NCI-H1417 treated with DMSO at 0.1 percent for 48 hours (cell line): ENCODE data around the gene SPATA3.

Experiments
- DNase-seq: peaks from one replicate; lab custom pipeline; 2025; lab: John Stamatoyannopoulos, UW

The SPATA3 gene

GRCh38 chr2:231029563-231029962 is 33.6 kb downstream of the SPATA3 start:
- DNase-seq = no peak

- no peak for DNase-seq
Observed at GRCh38 chr2:231030725-231031124, 34.8 kb downstream of the SPATA3 start.

- DNase-seq = no peak
Observed at GRCh38 chr2:231032575-231033140, 36.7 kb downstream of the SPATA3 start.

- DNase-seq = no peak
Observed at GRCh38 chr2:231033147-231034132, 37.5 kb downstream of the SPATA3 start.

GRCh38 chr2:231034291-231034882 is 38.5 kb downstream of the SPATA3 start:
- no peak for DNase-seq

GRCh38 chr2:231036131-231036530 is 40.2 kb downstream of the SPATA3 start:
- no peak for DNase-seq

GRCh38 chr2:231036578-231037106 is 40.7 kb downstream of the SPATA3 start:
- no peak for DNase-seq

- no peak for DNase-seq
Observed at GRCh38 chr2:231037202-231037730, 41.3 kb downstream of the SPATA3 start, which contains the start of gene C2orf72. Gene C2orf72, plus strand, starts transcription at chr2:231037523. Its CDS starts 43 bp downstream, at chr2:231037566.

GRCh38 chr2:231037731-231038482 is 42.0 kb downstream of the SPATA3 start:
- DNase-seq = no peak

GRCh38 chr2:231038483-231039293 is 42.8 kb downstream of the SPATA3 start:
- no peak for DNase-seq

- no peak for DNase-seq
Observed at GRCh38 chr2:231039294-231039664, 43.4 kb downstream of the SPATA3 start.

GRCh38 chr2:231039821-231040364 is 44.0 kb downstream of the SPATA3 start:
- no peak for DNase-seq

GRCh38 chr2:231041061-231041689 is 45.3 kb downstream of the SPATA3 start:
- DNase-seq = no peak

- no peak for DNase-seq
Observed at GRCh38 chr2:231043796-231044195, 47.9 kb downstream of the SPATA3 start.

GRCh38 chr2:231046916-231047273 is 51.0 kb downstream of the SPATA3 start:
- DNase-seq = no peak

- no peak for DNase-seq
Observed at GRCh38 chr2:231047274-231047922, 51.5 kb downstream of the SPATA3 start.

GRCh38 chr2:231047923-231048915 is 52.3 kb downstream of the SPATA3 start:
- DNase-seq = no peak
